HG03520 (cell line): ENCODE measurements around the gene GIMAP2.
"Not testable (repeated sequence)": the region's sequence is repeated elsewhere in the genome, so short reads cannot be mapped to it uniquely, and the experiment has no call there.

Experiments used
- ATAC-seq: cut with Tn5 transposase; IDR thresholded peaks from one replicate; pipeline ENCODE4 v1.9.1; 2021; ENCODE audit warnings: mild to moderate bottlenecking, moderate library complexity; ENCODE audit not compliant: unreplicated experiment

GIMAP2 gene

DNA sequence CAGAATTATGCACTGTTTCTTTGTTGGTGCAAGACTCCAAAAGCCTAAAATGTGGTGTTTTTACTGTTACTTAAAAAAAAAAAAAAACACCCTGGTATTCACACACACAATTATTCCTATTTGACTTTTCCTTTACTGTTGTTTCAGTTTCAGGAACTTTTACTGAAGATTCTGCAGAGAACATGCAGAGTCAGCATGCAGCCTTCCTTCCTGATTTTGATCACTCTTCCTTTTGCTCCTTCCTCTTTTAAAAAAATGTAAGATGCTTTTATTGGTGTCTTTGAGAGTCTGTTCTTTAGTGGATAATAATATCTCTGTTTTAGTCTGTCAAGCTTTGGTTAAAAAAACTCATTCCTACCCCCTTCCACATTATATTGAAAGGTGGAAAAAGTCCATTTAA lies 9.2 kb upstream of the GIMAP2 start:
- ATAC-seq, result not testable (repeated sequence)

- not testable (repeated sequence) for ATAC-seq
Observed at GRCh38 chr7:150676854-150677253, 8.7 kb upstream of the GIMAP2 start.

GRCh38 chr7:150678601-150679000 lies 6.9 kb upstream of the GIMAP2 start:
- ATAC-seq, result not testable (repeated sequence)

GRCh38 chr7:150680364-150680763 lies 5.1 kb upstream of the GIMAP2 start:
- ATAC-seq, result not testable (repeated sequence)

GRCh38 chr7:150686030-150686631 lies 625 bp downstream of the GIMAP2 start:
- ATAC-seq, result peak; percentile 42

GRCh38 chr7:150688630-150689029 lies 3.1 kb downstream of the GIMAP2 start:
- no peak for ATAC-seq

GRCh38 chr7:150695654-150696053 lies 10.1 kb downstream of the GIMAP2 start:
- ATAC-seq, result no peak

DNA sequence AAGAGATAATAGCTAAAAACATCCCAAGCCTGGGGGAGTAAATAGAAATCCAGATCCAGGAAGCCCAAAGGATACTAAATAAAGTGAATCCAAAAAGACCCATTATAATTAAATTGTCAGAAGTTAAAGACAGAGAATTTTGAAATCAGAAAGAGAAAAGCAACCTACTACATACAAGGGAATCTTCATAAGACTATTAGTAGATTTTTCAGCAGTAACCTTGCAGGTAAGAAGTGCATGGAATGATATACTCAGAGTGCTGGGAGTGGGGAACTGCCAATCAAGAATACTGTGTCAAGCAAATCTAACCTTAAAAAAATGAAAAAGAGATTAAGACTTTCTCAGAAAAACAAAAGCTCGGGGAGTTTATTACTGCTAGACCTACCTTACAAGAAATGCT lies 17.7 kb downstream of the GIMAP2 start:
- no peak for ATAC-seq

- no peak for ATAC-seq
Observed at GRCh38 chr7:150715293-150715692, 29.8 kb downstream of the GIMAP2 start.

GRCh38 chr7:150715738-150716137 lies 30.2 kb downstream of the GIMAP2 start:
- ATAC-seq, result no peak

- ATAC-seq, result no peak
Observed at GRCh38 chr7:150716368-150716767, 30.9 kb downstream of the GIMAP2 start, which contains the start of gene GIMAP1. GIMAP1 (plus strand) TSS chr7:150716613; CDS start chr7:150719048, 2,435 bp downstream.

GRCh38 chr7:150716939-150717338 lies 31.4 kb downstream of the GIMAP2 start:
- ATAC-seq, result no peak

DNA sequence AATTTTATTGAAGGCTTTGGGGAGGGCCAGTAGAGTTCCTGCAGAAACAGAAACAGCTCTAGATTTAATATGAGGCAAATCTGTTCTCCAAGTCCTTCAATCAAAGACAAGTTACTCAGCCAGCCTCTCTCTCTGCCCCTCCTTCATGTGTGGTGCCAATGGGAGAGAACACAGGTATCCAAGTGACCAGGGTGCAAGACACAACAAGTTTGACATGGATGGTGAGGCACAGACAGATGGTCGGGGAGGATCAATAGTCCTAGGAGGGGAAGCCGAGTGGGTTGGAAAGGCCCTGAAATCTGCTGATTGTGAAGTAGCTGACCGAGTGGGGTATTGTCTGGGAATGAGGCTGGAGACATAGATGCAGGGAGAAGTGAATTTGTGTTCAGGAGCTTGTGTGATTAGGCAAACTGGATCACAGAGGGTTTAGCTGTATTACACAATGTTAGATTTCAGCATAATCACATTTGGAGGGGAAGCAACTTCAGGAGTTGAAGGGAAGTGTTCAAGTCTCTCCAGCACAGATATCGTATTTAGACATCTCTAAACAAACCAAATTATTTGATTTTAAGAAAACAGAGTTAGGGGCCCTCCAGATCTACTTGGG lies 32.4 kb downstream of the GIMAP2 start:
- ATAC-seq, result no peak

GRCh38 chr7:150719436-150719835 lies 33.9 kb downstream of the GIMAP2 start:
- ATAC-seq, result no peak

- ATAC-seq, result no peak
Observed at GRCh38 chr7:150719960-150720891, 34.7 kb downstream of the GIMAP2 start.

DNA sequence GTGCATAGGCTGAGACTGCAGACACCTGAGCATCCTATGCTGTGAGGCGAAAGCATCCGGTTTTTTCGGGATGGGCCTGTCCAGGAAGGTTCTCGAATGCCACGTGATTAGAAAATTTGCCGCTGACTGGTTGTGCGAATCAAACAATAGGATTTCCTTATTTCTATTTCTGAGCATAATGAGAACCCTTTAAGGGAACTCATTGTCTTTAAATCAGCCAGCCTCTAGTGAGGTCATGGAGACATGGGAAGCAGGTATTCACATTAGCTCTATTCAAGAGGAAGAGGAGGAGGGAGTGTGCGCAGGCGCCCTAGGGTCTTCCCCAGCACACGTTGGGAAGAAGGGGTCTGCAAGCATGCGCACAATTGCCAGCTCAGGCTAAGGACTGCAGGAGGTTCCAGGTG lies 36.5 kb downstream of the GIMAP2 start:
- ATAC-seq, result no peak

DNA sequence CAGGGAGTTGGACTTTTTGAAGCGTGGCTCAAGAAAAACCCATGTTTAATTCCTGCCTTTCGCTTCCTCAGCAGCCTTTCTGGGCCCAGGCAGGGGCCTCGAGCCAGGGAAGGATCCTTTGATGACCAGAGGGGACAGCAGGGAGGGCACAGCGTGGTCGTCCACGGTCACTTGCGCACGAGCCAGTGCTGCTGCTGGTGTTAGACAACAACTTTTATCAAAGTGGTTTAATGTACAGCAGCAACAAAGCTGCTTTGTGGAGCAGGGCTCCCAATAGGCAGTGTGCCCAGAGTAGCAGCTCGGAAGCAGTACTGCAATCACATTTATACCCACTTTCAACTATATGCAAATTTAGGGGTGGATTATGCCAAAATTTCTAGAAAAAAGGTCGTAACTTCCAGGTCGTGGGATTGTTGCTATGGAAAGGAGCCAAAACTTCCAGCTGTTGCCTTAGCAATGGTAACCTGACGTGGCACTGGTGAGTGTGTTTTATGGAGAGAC lies 37.0 kb downstream of the GIMAP2 start:
- no peak for ATAC-seq

DNA sequence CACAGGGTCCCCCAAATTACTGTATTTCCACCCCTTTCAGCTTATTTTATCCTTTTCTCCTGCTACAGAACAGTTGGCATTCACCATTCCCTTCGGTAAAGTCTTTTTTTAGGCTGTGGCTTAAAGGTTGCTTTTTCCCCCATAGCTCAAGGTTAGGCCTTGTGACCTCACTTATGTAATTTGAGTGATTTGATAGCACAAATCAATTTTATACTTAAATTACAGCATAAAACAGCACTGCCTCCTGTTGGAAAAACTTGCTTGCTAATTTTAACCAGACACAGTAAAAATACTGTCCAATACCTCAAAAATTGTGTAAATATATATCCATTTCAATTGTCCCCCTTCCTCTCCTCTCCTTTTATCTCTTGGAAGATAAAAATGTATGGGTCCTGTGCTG lies 38.0 kb downstream of the GIMAP2 start:
- ATAC-seq, result no peak

DNA sequence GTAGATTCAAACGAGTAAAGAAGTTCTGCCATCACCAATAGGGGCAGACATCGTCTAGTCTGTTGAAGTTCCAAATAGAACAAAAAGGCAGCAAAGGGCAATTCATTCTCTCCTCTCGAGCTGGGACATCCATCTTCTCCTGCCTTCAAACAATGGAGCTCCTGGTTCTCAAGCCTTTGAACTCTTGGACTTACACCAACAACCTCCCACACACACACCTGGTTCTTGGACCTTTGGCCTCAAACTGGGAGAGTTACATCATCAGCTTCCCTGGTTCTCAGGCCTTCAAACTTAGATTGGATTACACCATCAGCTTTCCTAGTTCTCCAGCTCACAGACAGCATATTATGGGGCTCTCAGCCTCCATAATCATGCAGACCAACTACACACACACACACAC lies 41.9 kb downstream of the GIMAP2 start:
- no peak for ATAC-seq

- ATAC-seq, result no peak
Observed at GRCh38 chr7:150728011-150728410, 42.5 kb downstream of the GIMAP2 start.

GRCh38 chr7:150728609-150729008 lies 43.1 kb downstream of the GIMAP2 start:
- no peak for ATAC-seq
